Colonic mucosa (tissue), 4 donors: ENCODE data around the gene PANK2. TPM values are rescaled to one million over a fixed set of nuclear protein-coding genes. Genes with fewer than 3 reads are reported as not detected.

Experiments
- DNase-seq: peaks from one replicate; pipeline ENCODE4 v3.0.0-alpha.2; 2020
- H3K27ac ChIP-seq: fragments of 200-600 bp; one replicate; pipeline ENCODE4 v1.8.0; 2021
- H3K27me3 ChIP-seq: fragments of 200-600 bp; one replicate; pipeline ENCODE4 v1.8.0; 2021
- H3K36me3 ChIP-seq: fragments of 200-600 bp; one replicate; pipeline ENCODE4 v1.8.0; 2021
- H3K4me1 ChIP-seq: fragments of 200-600 bp; one replicate; pipeline ENCODE4 v1.8.0; 2021; ENCODE audit warnings: mild to moderate bottlenecking
- H3K4me3 ChIP-seq: fragments of 200-600 bp; one replicate; pipeline ENCODE4 v1.8.0; 2021
- H3K9ac ChIP-seq, 2 donors: one replicate each; pipeline ENCODE4 v1.7.0; 2013; ENCODE audit warnings: control low read depth in 2 of 2, low read depth in 2 of 2, low read length in 2 of 2
- H3K9me3 ChIP-seq: fragments of 200-600 bp; one replicate; pipeline ENCODE4 v1.8.0; 2021
- intact Hi-C: fragments of 100-400 bp; cut with DNase I; formaldehyde crosslinking; loops from one replicate; pipeline ENCODE4 v1.14.1; 2022
- total RNA-seq, 2 donors: library from RNA; stranded (reverse); fragmentation: NEBNext Ultra II Directional in 1 of 2; extraction: Animal tissue kit (Norgen Biotek cat#: 25700) in 1 of 2; gene quantifications; one replicate each; pipeline ENCODE4 v1.2.1, GENCODE V29; 2021
- TF ChIP-seq, protein P1 (sequence below): fragments of 200-600 bp; IDR thresholded peaks from one replicate; pipeline ENCODE4 v1.8.0; 2022; ENCODE audit warnings: antibody characterized with exemption, mild to moderate bottlenecking
- donor health status: healthy.
- donor health status: DM: no; HTN: no; CAD: no.
- donor health status: DM: no; HTN: no; CAD: no.

Gene PANK2
- total RNA-seq, 2 donors from 2014 or later, result 29.7 to 31.3 TPM

DNA sequence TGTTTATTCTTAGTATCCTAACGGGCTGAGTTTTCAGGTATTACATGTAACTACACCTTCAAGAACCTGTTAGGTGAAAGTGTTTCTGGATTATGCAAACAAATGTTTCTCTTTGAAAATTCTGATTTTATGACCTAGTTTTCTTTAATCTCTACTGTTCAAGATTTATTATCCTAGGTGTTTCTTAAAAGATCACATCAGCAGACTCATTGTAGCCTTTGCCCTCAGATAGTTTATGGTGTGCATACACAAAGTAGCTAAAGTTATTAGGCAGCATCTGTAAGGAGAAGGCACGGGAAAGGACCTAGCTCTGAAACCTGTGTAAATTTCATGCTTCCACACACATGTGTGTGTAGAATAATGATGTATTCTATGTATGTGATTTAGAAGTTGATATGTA is 21.7 kb downstream of the PANK2 start:
- H3K4me1 ChIP-seq, result peaks cover 18% of the 10 kb centered on the region
- no peak overlapping the region for H3K4me3 ChIP-seq
- H3K9ac ChIP-seq, result no peak overlapping the region
- H3K9me3 ChIP-seq, result no peaks in the 10 kb centered on the region
- no peaks in the 10 kb centered on the region for H3K36me3 ChIP-seq
- intact Hi-C loops, result no loop called here
- no peaks in the 10 kb centered on the region for H3K27me3 ChIP-seq
- H3K27ac ChIP-seq, result no peak overlapping the region
- no peak for DNase-seq
- TF ChIP-seq, protein P1, sequence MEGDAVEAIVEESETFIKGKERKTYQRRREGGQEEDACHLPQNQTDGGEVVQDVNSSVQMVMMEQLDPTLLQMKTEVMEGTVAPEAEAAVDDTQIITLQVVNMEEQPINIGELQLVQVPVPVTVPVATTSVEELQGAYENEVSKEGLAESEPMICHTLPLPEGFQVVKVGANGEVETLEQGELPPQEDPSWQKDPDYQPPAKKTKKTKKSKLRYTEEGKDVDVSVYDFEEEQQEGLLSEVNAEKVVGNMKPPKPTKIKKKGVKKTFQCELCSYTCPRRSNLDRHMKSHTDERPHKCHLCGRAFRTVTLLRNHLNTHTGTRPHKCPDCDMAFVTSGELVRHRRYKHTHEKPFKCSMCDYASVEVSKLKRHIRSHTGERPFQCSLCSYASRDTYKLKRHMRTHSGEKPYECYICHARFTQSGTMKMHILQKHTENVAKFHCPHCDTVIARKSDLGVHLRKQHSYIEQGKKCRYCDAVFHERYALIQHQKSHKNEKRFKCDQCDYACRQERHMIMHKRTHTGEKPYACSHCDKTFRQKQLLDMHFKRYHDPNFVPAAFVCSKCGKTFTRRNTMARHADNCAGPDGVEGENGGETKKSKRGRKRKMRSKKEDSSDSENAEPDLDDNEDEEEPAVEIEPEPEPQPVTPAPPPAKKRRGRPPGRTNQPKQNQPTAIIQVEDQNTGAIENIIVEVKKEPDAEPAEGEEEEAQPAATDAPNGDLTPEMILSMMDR, result no peak

DNA sequence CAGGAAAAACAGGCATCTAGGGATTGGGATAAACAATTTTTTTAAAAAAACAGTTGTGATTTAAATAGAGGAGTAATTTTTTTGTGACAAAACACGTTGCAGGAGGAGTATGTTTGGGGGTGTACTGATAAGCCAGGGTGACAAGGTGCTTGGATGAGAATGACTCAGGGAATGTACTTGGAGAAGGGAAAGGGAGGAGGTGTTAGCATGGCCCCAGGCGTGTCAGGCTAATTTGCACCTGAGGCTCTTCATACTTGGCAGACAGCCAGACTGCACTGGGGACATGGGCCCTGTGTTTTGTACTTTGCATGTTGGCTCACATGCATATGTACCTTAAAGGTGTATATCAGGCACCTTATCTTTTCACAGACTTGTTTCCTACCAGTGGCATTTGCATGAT is 22.8 kb downstream of the PANK2 start:
- no peaks in the 10 kb centered on the region for H3K36me3 ChIP-seq
- H3K9me3 ChIP-seq, result no peaks in the 10 kb centered on the region
- H3K9ac ChIP-seq, result no peak overlapping the region
- H3K4me1 ChIP-seq, result peaks cover 13% of the 10 kb centered on the region
- H3K27ac ChIP-seq, result no peak overlapping the region
- H3K27me3 ChIP-seq, result no peaks in the 10 kb centered on the region
- intact Hi-C loops, result no loop called here
- no peak overlapping the region for H3K4me3 ChIP-seq
- TF ChIP-seq, protein P1, result no peak
- peak; percentile 61 for DNase-seq

DNA sequence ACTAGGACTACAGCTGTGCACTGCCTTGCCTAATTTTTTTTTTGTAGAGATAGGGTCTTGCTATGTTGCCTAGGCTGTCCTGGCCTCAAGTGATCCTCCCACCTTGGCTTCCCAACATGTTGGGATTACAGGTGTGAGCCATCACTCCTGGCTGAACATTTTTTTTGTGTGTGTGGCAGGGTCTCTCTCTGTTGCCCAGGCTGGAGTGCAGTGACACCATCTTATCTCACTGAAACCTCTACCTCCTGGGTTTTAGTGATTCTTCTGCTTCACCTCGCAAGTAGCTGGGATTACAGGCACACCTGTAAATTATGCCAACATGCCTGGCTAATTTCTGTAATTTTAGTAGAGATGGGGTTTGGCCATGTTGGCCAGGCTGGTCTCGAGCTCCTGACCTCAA is 25.3 kb downstream of the PANK2 start:
- Histone ChIP-seq H3K36me3 (no peaks in the 10 kb centered on the region), H3K9ac (no peak overlapping the region), H3K27me3 (no peaks in the 10 kb centered on the region), H3K27ac (peak overlapping the region; percentile 34), H3K4me3 (no peak overlapping the region), H3K9me3 (no peaks in the 10 kb centered on the region), H3K4me1 (peaks cover 13% of the 10 kb centered on the region)
- DNase-seq, result no peak
- intact Hi-C loops, result no loop called here
- TF ChIP-seq, protein P1, result no peak

DNA sequence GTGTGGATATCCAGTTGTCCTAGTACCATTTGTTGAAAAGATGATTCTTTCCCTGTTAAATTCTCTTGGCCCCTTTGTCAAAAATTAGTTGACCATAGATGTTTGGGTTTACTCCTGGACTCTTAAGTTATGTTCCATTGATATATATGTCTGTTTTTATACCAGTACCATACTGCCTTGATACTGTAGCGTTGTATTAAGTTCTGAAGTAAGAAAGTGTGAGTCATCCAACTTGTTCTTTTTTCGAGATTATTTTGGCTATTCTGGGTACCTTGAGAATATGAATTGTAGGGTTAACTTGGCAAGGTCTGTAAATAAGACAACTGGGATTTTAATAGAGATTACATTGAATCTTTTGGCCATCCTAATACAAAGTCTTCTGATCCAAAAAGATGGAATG is 26.5 kb downstream of the PANK2 start:
- Histone ChIP-seq H3K4me3 (no peak overlapping the region), H3K36me3 (peaks cover 6% of the 10 kb centered on the region), H3K4me1 (peaks cover 10% of the 10 kb centered on the region), H3K27ac (no peak overlapping the region), H3K27me3 (no peaks in the 10 kb centered on the region), H3K9ac (no peak overlapping the region), H3K9me3 (no peaks in the 10 kb centered on the region)
- DNase-seq, result no peak
- intact Hi-C loops, result no loop called here
- TF ChIP-seq, protein P1, result no peak

DNA sequence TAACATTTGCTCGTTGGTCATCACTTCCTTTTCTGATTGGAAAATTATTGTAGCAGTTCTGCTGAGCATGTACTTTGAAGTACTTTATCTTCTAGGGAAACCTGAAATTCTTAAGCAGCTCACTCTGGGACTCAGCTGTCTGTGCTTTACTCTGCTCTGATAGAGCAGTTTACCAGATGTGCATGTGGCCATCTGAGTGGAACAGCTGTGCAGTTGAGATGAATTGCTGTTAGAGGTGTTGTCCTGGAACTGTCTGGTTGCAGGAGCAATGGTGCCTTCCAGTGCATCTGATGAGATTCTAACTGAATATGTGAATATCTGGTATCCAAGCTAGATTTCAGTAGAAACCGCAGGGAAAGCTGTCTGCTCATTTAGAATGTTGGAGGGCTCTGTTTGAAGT is 27.2 kb downstream of the PANK2 start:
- Histone ChIP-seq H3K9ac (no peak overlapping the region), H3K27ac (no peak overlapping the region), H3K4me1 (peaks cover 10% of the 10 kb centered on the region), H3K9me3 (no peaks in the 10 kb centered on the region), H3K4me3 (no peak overlapping the region), H3K36me3 (peaks cover 8% of the 10 kb centered on the region), H3K27me3 (no peaks in the 10 kb centered on the region)
- intact Hi-C loops, result no loop called here
- TF ChIP-seq, protein P1, result no peak
- DNase-seq, result no peak

DNA sequence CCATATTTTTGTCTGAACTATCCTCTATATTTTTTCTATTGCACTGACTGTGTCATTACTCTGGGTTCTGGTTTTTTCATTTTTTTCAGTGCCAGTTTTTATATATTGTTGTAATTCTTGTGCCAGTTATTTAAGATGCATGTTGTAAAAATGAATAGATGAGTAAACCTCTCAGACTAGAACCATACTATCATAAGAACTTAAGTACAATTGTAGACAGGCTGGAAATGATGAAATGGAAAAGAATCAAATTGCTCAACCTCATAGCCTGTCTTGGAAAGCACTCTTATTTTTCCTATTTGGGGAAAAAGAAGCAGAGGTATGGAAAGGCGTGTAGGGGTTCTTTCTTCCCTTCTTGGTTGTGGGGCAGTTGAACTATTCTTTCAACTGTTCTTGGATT is 30.2 kb downstream of the PANK2 start:
- H3K9me3 ChIP-seq, result no peaks in the 10 kb centered on the region
- no peak overlapping the region for H3K9ac ChIP-seq
- intact Hi-C loops, result no loop called here
- no peaks in the 10 kb centered on the region for H3K27me3 ChIP-seq
- peaks cover 8% of the 10 kb centered on the region for H3K36me3 ChIP-seq
- TF ChIP-seq, protein P1, result no peak
- DNase-seq, result no peak
- peaks cover 2% of the 10 kb centered on the region for H3K4me1 ChIP-seq
- no peak overlapping the region for H3K4me3 ChIP-seq
- H3K27ac ChIP-seq, result no peak overlapping the region
